HCT116 (cell line): ENCODE results near the gene SFTPB. TPM values are rescaled to one million over a fixed set of nuclear protein-coding genes. Genes with fewer than 3 reads are reported as not detected.

Experiments
- ATAC-seq: fragments of 200-7000 bp; cut with Tn5 transposase; 2 replicates; pipeline ENCODE4 v1.9.1; 2020; ENCODE audit warnings: mild to moderate bottlenecking, moderate library complexity
- BruUV-seq: library from RNA; stranded (reverse); fragments of 400-500 nt; replicated peaks from 2 replicates; lab custom pipeline; 2021; lab: Mats Ljungman, UMichigan
- CTCF ChIA-PET: fragments of 300-600 bp; sonication (Branson Sonifier 250); formaldehyde crosslinking; loops from one replicate; lab custom pipeline; 2021; ENCODE audit warnings: antibody characterized with exemption; lab: Charles Lee
- POLR2A ChIA-PET: fragments of 300-600, 350-600 bp; sonication (Branson Sonifier 250); formaldehyde crosslinking; loops from one replicate; lab custom pipeline; 2021; ENCODE audit warnings: antibody characterized with exemption; lab: Charles Lee
- RAD21 ChIA-PET, 2 experiments: fragments of 300-600 bp; sonication (Branson Sonifier 250); formaldehyde crosslinking; loops; one replicate each; lab custom pipeline; 2023; ENCODE audit warnings: low total read pairs in 2 of 2; ENCODE audit not compliant: uncharacterized antibody in 2 of 2, unreplicated experiment in 2 of 2, low non-redundant PET in 1 of 2; lab: Charles Lee
- DNase-seq: peaks from one replicate; pipeline ENCODE4 v3.0.0-alpha.2; 2010; ENCODE audit warnings: low read depth, low spot score
- H2AFZ ChIP-seq: fragments of 200-600 bp; shearing (Covaris generic), sonication (generic); 2 replicates; pipeline ENCODE4 v1.6.1; 2017; ENCODE audit warnings: low read depth, mixed run types, mixed read lengths, antibody characterized with exemption, low read length; ENCODE audit not compliant: poor library complexity, severe bottlenecking
- H3K27ac ChIP-seq: 2 replicates; pipeline ENCODE4 v1.5.1; 2012; ENCODE audit warnings: low read depth, low read length
- H3K27me3 ChIP-seq: fragments of 200-600 bp; sonication (generic); 2 replicates; pipeline ENCODE4 v1.6.1; 2016; ENCODE audit warnings: mixed run types, low read length, mixed read lengths; ENCODE audit not compliant: insufficient read depth
- H3K36me3 ChIP-seq, 2 experiments: fragments of 200-500 bp in 1 of 2; fragments of 200-600 bp in 1 of 2; sonication (Bioruptor generic) in 1 of 2; sonication (generic) in 1 of 2; 2 replicates each; pipeline versions ENCODE4 v1.5.1 to v1.6.1; 2014 to 2016; ENCODE audit warnings: low read length in 2 of 2, inconsistent platforms in 1 of 2, mixed read lengths in 1 of 2, mixed run types in 1 of 2; ENCODE audit not compliant: insufficient read depth in 2 of 2, control insufficient read depth in 1 of 2
- H3K4me1 ChIP-seq, 2 experiments: fragments of 200-600 bp in 1 of 2; sonication (generic) in 1 of 2; 2 replicates each; pipeline versions ENCODE4 v1.5.1 to v1.6.1; 2012 to 2017; ENCODE audit warnings: low read length in 2 of 2, inconsistent platforms in 1 of 2, mild to moderate bottlenecking in 1 of 2, mixed read lengths in 1 of 2, mixed run types in 1 of 2, moderate library complexity in 1 of 2; ENCODE audit not compliant: insufficient read depth in 2 of 2, control insufficient read depth in 1 of 2
- H3K4me2 ChIP-seq: fragments of 200-600 bp; sonication (generic); 2 replicates; pipeline ENCODE4 v1.6.1; 2017; ENCODE audit warnings: mixed run types, low read length, mixed read lengths
- H3K4me3 ChIP-seq, 2 experiments: fragments of 200-600 bp in 1 of 2; sonication (generic) in 1 of 2; replicated peaks in 1 of 2; 2 replicates each; pipeline ENCODE4 v1.5.1; 2011 to 2016; ENCODE audit warnings: low read length in 2 of 2, control low read depth in 1 of 2, low read depth in 1 of 2, mild to moderate bottlenecking in 1 of 2, mixed read lengths in 1 of 2, mixed run types in 1 of 2
- H3K79me2 ChIP-seq: fragments of 200-600 bp; sonication (generic); 2 replicates; pipeline ENCODE4 v1.6.1; 2017; ENCODE audit warnings: mild to moderate bottlenecking, mixed run types, low read length, moderate library complexity, mixed read lengths; ENCODE audit not compliant: insufficient read depth
- H3K9ac ChIP-seq: fragments of 200-600 bp; sonication (generic); 2 replicates; pipeline ENCODE4 v1.6.1; 2016; ENCODE audit warnings: low read length, mixed read lengths
- H3K9me2 ChIP-seq: fragments of 200-600 bp; sonication (generic), shearing (Covaris generic); 2 replicates; pipeline ENCODE4 v1.6.1; 2017; ENCODE audit warnings: mixed run types, mild to moderate bottlenecking, moderate library complexity; ENCODE audit not compliant: insufficient read depth
- H3K9me3 ChIP-seq, 2 experiments: fragments of 200-500 bp in 1 of 2; fragments of 200-600 bp in 1 of 2; sonication (Bioruptor generic) in 1 of 2; sonication (generic) in 1 of 2; 2 replicates each; pipeline ENCODE4 v1.6.1; 2014 to 2017; ENCODE audit warnings: low read length in 2 of 2, mixed read lengths in 2 of 2, inconsistent platforms in 1 of 2, low read depth in 1 of 2, mild to moderate bottlenecking in 1 of 2, mixed run types in 1 of 2, moderate library complexity in 1 of 2; ENCODE audit not compliant: control insufficient read depth in 1 of 2, insufficient read depth in 1 of 2
- H4K20me1 ChIP-seq: fragments of 200-600 bp; sonication (generic), shearing (Covaris generic); 2 replicates; pipeline ENCODE4 v1.6.1; 2017; ENCODE audit warnings: mixed run types, mild to moderate bottlenecking, moderate library complexity; ENCODE audit not compliant: insufficient read depth
- ATF3 ChIP-seq: IDR thresholded peaks from 2 replicates; pipeline ENCODE4 v1.6.1; 2012
- CBX3 ChIP-seq: IDR thresholded peaks from 2 replicates; pipeline ENCODE4 v1.6.1; 2012; ENCODE audit warnings: low read depth
- CEBPB ChIP-seq: IDR thresholded peaks from 2 replicates; pipeline ENCODE4 v1.6.1; 2012; ENCODE audit warnings: low read depth
- EGR1 ChIP-seq: IDR thresholded peaks from 2 replicates; pipeline ENCODE4 v1.6.1; 2012; ENCODE audit warnings: low read depth
- EZH2 ChIP-seq: fragments of 200-600 bp; sonication (generic); IDR thresholded peaks from 2 replicates; pipeline ENCODE4 v1.6.1; 2017; ENCODE audit warnings: antibody characterized with exemption, mixed run types
- EZH2phosphoT487 ChIP-seq: fragments of 200-600 bp; IDR thresholded peaks from 2 replicates; pipeline ENCODE4 v1.6.1; 2018; ENCODE audit warnings: antibody characterized with exemption, borderline replicate concordance
- FOSL1 ChIP-seq: IDR thresholded peaks from 2 replicates; pipeline ENCODE4 v1.6.1; 2012; ENCODE audit warnings: low read depth
- JUND ChIP-seq: IDR thresholded peaks from 2 replicates; pipeline ENCODE4 v1.6.1; 2012
- MAX ChIP-seq: IDR thresholded peaks from 2 replicates; pipeline ENCODE4 v1.6.1; 2012
- POLR2A ChIP-seq: IDR thresholded peaks from 2 replicates; pipeline ENCODE4 v1.7.0; 2011; ENCODE audit warnings: borderline replicate concordance; ENCODE audit not compliant: insufficient read depth, insufficient read length; ENCODE audit errors: extremely low read depth
- POLR2AphosphoS5 ChIP-seq: IDR thresholded peaks from 2 replicates; pipeline ENCODE4 v1.6.1; 2011; ENCODE audit warnings: mild to moderate bottlenecking, low read depth, low read length, moderate library complexity
- TCF7L2 ChIP-seq: IDR thresholded peaks from 2 replicates; pipeline ENCODE4 v1.7.0; 2011; ENCODE audit warnings: borderline replicate concordance, inconsistent platforms; ENCODE audit not compliant: insufficient read depth, insufficient read length; ENCODE audit errors: extremely low read depth
- YY1 ChIP-seq: IDR thresholded peaks from 2 replicates; pipeline ENCODE4 v1.6.1; 2011; ENCODE audit warnings: low read length, low read depth, moderate library complexity, mild to moderate bottlenecking; ENCODE audit not compliant: insufficient replicate concordance; ENCODE audit errors: extremely low read depth
- ZFX ChIP-seq: fragments of 450-650 bp; IDR thresholded peaks from 2 replicates; pipeline ENCODE4 v1.6.1; 2017
- ZNF274 ChIP-seq: fragments of 200-500 bp; sonication (Bioruptor generic); IDR thresholded peaks from 2 replicates; pipeline ENCODE4 v1.6.1; 2014; ENCODE audit warnings: mild to moderate bottlenecking, low read depth, low read length, inconsistent platforms
- intact Hi-C: fragments of 100-400 bp; cut with micrococcal nuclease; formaldehyde crosslinking; loops from 2 replicates; pipeline ENCODE4 v1.10.0; 2022
- total RNA-seq: library from RNA; stranded (reverse); gene quantifications from one replicate; pipeline ENCODE4 v1.2.1, GENCODE V29; 2021; ENCODE audit not compliant: unreplicated experiment
- TF ChIP-seq, protein P1 (sequence below), 3 experiments: fragments of 200-600 bp in 1 of 3; sonication (generic) in 1 of 3; IDR thresholded peaks in 2 of 3; conservative IDR thresholded peaks in 1 of 3; 2 replicates each; pipeline ENCODE4 v1.5.1; 2012 to 2017; ENCODE audit warnings: low read depth in 2 of 3, low read length in 2 of 3, antibody characterized with exemption in 1 of 3, borderline replicate concordance in 1 of 3, control low read depth in 1 of 3, mild to moderate bottlenecking in 1 of 3, mixed read lengths in 1 of 3, mixed run types in 1 of 3, moderate library complexity in 1 of 3; ENCODE audit not compliant: insufficient read depth in 1 of 3
- TF ChIP-seq, protein P2 (sequence below): IDR thresholded peaks from 2 replicates; pipeline ENCODE4 v1.6.1; 2012; ENCODE audit warnings: low read depth

The SFTPB gene
- total RNA-seq, 1 experiment from 2014 or later, result 13.3 TPM

DNA sequence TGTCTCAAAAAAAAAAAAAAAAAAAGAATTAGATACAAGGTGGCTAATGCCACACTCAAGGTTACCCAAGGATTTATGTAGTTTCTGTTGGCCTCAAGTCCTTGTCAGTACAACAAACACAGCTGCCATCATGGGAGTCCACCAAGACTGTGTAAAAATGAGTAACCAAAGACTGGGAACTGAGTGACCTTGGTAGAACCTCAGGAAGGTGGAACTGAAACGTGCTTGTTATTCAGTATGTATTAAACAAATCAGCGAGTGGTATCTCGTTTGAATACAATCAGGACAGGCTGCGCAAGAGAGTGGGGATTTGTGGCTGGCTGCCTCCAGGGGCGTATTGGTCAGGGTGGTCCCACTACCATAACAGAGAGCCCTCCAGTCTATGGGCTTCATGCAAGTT, 1.6 kb upstream of the SFTPB start:
- no peaks in the 10 kb centered on the region for H4K20me1 ChIP-seq
- H3K79me2 ChIP-seq, result no peaks in the 10 kb centered on the region
- no peak overlapping the region for H3K9ac ChIP-seq
- no peaks in the 10 kb centered on the region for H3K9me2 ChIP-seq
- DNase-seq, result no peak
- POLR2A ChIA-PET, result no interaction called here
- H3K36me3 ChIP-seq, result no peaks in the 10 kb centered on the region
- BruUV-seq, result no TSS peak
- H3K27me3 ChIP-seq, result no peaks in the 10 kb centered on the region
- H3K27ac ChIP-seq, result no peak overlapping the region
- no peak overlapping the region for H2AFZ ChIP-seq
- ATAC-seq, result no peak
- intact Hi-C loops, result no loop called here
- no peaks in the 10 kb centered on the region for H3K4me1 ChIP-seq
- TF ChIP-seq EZH2phosphoT487 (no peak), YY1 (no peak), POLR2A (no peak), EZH2 (no peak), CEBPB (no peak), POLR2AphosphoS5 (no peak), FOSL1 (no peak)
- TF ChIP-seq, protein P1, sequence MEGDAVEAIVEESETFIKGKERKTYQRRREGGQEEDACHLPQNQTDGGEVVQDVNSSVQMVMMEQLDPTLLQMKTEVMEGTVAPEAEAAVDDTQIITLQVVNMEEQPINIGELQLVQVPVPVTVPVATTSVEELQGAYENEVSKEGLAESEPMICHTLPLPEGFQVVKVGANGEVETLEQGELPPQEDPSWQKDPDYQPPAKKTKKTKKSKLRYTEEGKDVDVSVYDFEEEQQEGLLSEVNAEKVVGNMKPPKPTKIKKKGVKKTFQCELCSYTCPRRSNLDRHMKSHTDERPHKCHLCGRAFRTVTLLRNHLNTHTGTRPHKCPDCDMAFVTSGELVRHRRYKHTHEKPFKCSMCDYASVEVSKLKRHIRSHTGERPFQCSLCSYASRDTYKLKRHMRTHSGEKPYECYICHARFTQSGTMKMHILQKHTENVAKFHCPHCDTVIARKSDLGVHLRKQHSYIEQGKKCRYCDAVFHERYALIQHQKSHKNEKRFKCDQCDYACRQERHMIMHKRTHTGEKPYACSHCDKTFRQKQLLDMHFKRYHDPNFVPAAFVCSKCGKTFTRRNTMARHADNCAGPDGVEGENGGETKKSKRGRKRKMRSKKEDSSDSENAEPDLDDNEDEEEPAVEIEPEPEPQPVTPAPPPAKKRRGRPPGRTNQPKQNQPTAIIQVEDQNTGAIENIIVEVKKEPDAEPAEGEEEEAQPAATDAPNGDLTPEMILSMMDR (IDR thresholded peaks at IDR 0.05 in 2 of 3, conservative IDR thresholded peaks at IDR 0.05 in 1 of 3; ENCODE audit: borderline replicate concordance in 1 of 3, insufficient read depth in 1 of 3, low read depth in 2 of 3, low read length in 2 of 3), result no peak
- H3K9me3 ChIP-seq, result no peaks in the 10 kb centered on the region
- CTCF ChIA-PET, result no interaction called here
- H3K4me2 ChIP-seq, result no peak overlapping the region
- H3K4me3 ChIP-seq, result no peak overlapping the region
- RAD21 ChIA-PET, result no interaction called here

- Histone ChIP-seq H3K9ac (no peak overlapping the region), H3K27ac (no peak overlapping the region), H3K9me2 (no peaks in the 10 kb centered on the region), H3K4me2 (no peak overlapping the region), H3K36me3 (no peaks in the 10 kb centered on the region), H3K27me3 (no peaks in the 10 kb centered on the region), H3K4me1 (no peaks in the 10 kb centered on the region), H3K79me2 (no peaks in the 10 kb centered on the region), H2AFZ (no peak overlapping the region), H3K4me3 (no peak overlapping the region), H4K20me1 (no peaks in the 10 kb centered on the region), H3K9me3 (no peaks in the 10 kb centered on the region)
- ATAC-seq, result no peak
- intact Hi-C loops, result no loop called here
- no TSS peak for BruUV-seq
- POLR2A ChIA-PET, result no interaction called here
- CTCF ChIA-PET, result interaction anchor here (1.6 kb wide), 1 partner anchor 32 kb away, joined by 5 read pairs; no protein-coding TSS in a partner anchor
- RAD21 ChIA-PET, result no interaction called here
- no peak for DNase-seq
- no peak for TF ChIP-seq CBX3
- no peak for TF ChIP-seq CEBPB
- TF ChIP-seq JUND, result no peak
- no peak for TF ChIP-seq ZNF274
- no peak for TF ChIP-seq FOSL1
- no peak for TF ChIP-seq TCF7L2
- TF ChIP-seq ATF3, result no peak
- no peak for TF ChIP-seq POLR2A
- no peak for TF ChIP-seq MAX
- no peak for TF ChIP-seq ZFX
- TF ChIP-seq EGR1, result no peak
- TF ChIP-seq, protein P2, sequence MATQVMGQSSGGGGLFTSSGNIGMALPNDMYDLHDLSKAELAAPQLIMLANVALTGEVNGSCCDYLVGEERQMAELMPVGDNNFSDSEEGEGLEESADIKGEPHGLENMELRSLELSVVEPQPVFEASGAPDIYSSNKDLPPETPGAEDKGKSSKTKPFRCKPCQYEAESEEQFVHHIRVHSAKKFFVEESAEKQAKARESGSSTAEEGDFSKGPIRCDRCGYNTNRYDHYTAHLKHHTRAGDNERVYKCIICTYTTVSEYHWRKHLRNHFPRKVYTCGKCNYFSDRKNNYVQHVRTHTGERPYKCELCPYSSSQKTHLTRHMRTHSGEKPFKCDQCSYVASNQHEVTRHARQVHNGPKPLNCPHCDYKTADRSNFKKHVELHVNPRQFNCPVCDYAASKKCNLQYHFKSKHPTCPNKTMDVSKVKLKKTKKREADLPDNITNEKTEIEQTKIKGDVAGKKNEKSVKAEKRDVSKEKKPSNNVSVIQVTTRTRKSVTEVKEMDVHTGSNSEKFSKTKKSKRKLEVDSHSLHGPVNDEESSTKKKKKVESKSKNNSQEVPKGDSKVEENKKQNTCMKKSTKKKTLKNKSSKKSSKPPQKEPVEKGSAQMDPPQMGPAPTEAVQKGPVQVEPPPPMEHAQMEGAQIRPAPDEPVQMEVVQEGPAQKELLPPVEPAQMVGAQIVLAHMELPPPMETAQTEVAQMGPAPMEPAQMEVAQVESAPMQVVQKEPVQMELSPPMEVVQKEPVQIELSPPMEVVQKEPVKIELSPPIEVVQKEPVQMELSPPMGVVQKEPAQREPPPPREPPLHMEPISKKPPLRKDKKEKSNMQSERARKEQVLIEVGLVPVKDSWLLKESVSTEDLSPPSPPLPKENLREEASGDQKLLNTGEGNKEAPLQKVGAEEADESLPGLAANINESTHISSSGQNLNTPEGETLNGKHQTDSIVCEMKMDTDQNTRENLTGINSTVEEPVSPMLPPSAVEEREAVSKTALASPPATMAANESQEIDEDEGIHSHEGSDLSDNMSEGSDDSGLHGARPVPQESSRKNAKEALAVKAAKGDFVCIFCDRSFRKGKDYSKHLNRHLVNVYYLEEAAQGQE, result no peak
- TF ChIP-seq EZH2, result no peak
Observed at GRCh38 chr2:85668857-85669142, 801 bp upstream of the SFTPB start.
